ENCODE data around the gene ACOT13.
"Not testable (repeated sequence)": the region's sequence is repeated elsewhere in the genome, so short reads cannot be mapped to it uniquely, and the experiment has no call there.

Gene ACOT13

DNA sequence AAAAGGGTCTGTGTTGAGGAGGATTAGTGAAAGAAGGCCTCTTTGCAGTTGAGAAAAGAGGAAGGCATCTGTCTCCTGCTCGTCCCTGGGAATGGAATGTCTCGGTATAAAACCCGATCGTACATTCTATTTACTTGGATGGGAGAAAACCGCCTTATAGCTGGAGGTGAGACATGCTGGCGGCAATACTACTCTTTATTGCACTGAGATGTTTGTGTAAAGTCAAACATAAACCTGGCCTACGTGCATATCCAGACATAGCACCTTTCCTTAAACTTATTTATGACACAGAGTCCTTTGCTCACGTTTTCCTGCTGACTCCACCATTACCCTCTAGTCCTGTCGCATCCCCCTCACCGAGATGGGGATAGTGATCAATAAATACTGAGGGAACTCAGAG is 4.6 kb upstream of the ACOT13 start:
- no peak for DNase-seq (ENCODE audit: low read depth in 2 of 2)

DNA sequence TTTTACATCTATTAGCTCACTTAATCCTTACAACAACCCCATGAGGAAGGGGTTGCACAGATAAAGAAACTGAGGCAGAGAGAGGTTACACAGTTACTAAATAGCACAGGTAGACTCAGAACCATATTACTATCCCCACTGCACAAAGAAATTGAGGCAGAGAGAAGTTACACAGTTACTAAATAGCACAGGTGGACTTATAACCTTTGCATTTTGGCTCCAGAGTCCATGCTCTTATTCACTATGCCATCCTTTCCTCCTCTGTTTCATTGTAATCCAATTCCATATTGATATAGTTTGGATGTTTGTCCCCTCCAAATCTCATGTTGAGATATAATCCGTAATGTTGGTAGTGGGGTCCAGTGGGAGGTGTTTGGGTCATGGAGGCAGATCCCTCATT is 3.7 kb upstream of the ACOT13 start:
- DNase-seq (ENCODE audit: low read depth in 2 of 2): no peak

GRCh38 chr6:24664046-24664987 is 2.6 kb upstream of the ACOT13 start:
- no peak for DNase-seq (ENCODE audit: low read depth in 2 of 2)

DNA sequence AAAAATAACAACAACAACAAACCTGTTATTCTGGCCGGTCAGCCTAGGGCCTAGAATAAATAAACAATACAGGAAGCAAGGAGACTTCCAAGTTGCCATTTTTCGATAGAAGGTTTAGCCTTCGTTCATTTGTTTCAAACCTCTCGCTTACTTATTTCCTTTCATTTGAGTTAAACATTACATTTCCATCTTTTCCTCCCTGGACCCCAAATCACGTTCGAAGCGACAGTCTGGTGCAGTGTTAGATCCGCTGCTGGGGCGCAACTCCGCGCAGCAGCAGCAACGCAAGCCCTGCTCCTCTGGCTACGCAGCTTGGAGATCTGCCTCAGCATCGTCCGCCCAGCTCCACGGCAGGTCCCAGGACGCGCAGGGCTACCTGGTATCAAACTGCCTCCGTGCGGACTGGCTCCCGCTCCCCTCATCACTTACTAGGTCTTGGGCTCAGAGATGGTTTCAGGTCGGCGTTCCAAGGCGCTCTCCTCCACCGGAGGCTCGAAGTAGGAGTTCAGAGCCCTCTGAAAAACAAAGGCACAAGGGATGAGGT is 708 bp upstream of the ACOT13 start:
- DNase-seq (ENCODE audit: low read depth in 2 of 2): peak; percentile 35 to 36

- DNase-seq (ENCODE audit: low read depth in 2 of 2): no peak
Observed at GRCh38 chr6:24667378-24667803, 514 bp downstream of the ACOT13 start.

DNA sequence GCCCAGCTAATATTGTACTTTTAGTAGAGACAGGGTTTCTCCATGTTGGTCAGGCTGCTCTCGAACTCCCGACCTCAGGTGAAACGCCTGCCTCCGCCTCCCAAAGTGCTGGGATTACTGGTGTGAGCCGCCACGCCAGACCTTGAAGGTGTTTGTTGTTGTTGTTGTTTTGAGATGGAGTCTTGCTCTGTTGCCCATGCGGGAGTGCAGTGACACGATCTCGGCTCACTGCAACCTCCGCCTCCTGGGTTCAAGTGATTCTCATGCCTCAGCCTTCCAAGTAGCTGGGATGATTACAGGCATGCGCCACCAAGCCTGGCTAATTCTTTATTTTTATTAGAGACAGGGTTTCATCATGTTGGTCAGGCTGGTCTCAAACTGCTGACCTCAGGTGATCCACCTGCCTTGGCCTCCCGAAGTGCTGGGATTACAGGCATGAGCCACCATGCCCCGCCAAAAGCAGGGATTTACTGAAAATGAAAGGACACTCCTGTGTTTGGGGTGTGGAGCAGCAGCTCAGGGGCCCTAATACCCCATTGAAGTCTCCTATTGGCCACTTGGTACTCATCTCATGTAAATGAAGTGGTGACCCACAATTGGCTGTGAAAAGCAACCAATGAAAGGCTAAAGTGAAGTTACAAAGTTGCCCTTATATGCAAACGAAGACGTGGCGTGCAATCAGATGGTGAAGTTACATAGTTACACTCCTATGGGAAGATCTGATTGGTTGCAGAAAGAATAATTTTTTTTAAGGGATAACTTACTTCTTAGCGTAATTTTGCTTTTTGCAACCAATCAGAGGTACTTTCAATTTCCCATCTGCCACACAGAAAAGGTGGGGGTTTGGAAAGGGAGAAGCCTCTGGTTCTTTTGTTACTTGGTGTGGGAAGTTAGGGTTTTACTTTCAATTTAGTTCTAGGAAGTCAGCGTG is 1.5 kb downstream of the ACOT13 start:
- DNase-seq (ENCODE audit: low read depth in 2 of 2): not testable (repeated sequence)

DNA sequence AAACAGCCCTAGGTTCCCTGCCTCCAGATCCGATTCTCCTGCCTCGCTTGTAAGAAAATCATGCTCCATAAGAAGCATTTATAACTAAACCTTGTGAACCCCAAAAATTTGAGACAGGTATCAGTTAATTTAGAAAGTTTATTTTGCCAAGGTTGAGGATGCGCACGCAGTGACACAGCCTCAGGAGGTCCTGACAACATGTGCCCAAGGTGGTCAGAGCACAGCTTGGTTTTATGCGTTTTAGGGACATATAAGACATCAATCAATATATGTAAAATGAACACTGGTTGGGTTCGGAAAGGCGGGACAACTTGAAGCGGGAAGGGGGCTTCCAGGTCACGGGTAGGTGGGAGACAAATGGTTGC is 2.1 kb downstream of the ACOT13 start:
- DNase-seq (ENCODE audit: low read depth in 2 of 2): no peak

- not testable (repeated sequence) for DNase-seq (ENCODE audit: low read depth in 2 of 2)
Observed at GRCh38 chr6:24670492-24670891, 3.6 kb downstream of the ACOT13 start.

GRCh38 chr6:24671077-24671476 is 4.2 kb downstream of the ACOT13 start:
- DNase-seq (ENCODE audit: low read depth in 2 of 2): not testable (repeated sequence)

DNA sequence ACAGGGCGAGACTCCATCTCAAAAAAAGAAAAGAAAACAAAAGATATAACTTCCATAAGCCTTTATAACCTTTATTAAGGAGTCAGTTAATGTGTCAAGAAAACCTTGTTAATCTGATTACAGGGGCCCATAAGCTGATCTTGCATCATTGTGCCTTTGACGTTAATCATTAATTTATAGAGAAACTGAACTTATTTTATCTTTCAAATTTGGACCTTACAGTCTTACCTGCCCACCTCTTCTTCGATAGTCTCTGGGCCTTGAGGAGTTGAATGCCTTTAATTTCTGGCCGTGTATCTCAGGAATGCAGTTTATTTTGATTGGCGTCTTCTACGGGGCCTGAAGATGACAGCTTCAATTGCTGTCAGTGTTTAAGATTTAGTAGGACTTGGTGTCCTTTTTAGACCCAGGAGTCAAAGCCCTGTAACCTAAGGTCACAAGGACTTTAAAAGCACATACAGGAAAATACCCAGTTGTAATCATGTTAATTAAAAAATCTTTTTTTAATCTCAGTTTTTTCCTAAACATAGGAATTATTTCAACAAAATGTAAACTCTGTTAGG is 5.8 kb downstream of the ACOT13 start:
- no peak for DNase-seq (ENCODE audit: low read depth in 2 of 2)

DNA sequence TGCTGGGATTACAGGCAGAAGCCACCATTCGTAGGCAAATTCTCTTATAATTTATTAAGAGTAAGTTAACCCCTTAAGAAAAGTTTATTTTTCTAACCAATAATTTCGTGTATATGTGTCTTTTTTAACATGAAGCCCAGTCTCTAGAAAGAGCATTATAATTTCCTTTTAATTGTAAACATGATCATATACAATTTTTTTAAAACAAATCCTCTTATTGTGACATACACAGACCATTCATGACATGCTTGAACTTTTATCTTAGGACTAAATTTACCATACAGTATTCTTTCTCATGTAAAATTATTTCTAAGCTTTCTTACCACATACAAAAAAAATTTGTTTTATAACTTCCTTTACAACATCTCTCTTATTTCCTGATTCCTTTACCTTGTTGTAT is 6.7 kb downstream of the ACOT13 start:
- DNase-seq (ENCODE audit: low read depth in 2 of 2): no peak

DNA sequence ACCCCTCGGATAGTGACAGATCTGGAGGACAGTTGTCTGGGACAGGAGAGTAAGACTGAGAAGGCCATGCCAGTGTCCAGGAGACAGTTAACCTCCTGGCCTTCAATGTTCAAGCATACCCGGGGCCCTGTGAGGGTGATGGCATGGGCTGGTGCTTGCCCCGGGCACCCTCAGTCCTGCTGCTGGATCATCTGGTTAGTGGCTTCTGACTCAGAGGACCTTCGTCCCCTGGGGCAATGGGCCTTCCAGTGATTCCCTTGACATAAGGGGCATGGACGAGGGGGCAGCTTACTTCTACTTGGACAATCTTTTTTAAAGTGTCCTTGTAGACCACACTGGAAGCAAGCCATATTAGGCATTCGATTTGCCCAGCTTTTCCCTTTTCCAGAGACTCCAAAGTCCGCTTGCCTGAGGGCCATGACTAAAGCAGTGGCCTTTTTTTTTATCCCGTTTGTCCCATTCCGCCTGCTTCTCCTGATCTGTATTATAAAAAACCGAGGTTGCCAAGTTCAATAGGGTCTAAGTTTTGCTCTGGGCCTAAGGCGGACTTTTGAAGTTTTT is 12.0 kb downstream of the ACOT13 start:
- not testable (repeated sequence) for DNase-seq (ENCODE audit: low read depth in 2 of 2)

DNA sequence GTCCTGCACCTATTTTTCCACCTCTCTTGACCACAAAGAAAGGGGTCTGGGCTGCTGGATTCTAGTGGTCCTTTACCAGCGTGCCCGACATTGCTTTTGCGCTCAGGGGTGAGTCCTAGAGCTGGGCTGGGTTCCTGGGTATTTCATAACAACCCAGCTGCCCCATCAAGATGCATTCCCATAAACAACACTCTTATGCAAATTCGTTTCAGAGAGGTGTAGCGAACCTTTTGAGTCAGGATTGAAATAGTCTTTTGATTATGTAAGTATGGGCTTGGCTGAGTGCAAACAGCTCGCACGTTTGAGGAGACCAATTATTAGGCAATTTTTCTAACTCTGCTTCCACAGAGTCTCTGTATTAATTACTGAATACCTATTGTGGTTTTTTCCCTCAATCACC is 13.7 kb downstream of the ACOT13 start:
- no peak for DNase-seq (ENCODE audit: low read depth in 2 of 2)

- DNase-seq (ENCODE audit: low read depth in 2 of 2): no peak
Observed at GRCh38 chr6:24683297-24684296, 16.7 kb downstream of the ACOT13 start.

- no peak for DNase-seq (ENCODE audit: low read depth in 2 of 2)
Observed at GRCh38 chr6:24686408-24686807, 19.5 kb downstream of the ACOT13 start.

DNA sequence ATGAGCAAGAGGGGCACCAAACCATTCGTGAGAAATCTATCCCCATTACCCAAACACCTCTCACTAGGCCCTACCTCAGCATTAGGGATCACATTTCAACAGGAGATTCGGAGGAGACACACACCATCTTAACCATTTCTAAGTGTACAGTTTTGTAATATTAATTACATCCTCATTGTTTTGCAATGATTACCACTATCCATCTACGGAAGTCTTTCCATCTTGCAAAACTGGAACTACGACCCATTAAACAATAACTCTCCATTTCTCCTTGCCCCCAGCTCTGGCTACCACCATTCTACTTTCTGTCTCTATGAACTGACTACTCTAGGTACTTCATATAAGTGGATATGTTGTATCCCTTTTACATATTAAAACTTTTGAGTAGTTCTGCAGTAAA is 20.1 kb downstream of the ACOT13 start:
- no peak for DNase-seq (ENCODE audit: low read depth in 2 of 2)

DNA sequence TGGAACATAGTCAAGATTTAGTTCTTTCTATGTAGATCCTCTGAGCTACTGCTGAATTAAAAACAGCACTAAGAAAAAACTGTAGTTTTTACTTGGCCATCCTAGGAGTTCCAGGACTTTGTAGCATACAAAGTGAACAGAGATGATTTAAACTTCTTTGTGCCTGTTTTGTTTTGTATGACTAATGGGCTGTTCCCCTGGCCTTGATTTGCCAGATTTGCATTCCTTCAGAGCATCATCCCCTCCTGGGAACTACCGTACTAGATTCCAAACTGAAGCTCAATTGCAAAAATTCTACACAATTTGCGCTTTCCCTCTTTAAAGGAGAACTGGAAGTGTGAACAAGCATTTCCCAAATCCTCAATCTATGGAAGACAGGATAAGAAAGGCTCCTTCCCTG is 23.1 kb downstream of the ACOT13 start:
- no peak for DNase-seq (ENCODE audit: low read depth in 2 of 2)

DNA sequence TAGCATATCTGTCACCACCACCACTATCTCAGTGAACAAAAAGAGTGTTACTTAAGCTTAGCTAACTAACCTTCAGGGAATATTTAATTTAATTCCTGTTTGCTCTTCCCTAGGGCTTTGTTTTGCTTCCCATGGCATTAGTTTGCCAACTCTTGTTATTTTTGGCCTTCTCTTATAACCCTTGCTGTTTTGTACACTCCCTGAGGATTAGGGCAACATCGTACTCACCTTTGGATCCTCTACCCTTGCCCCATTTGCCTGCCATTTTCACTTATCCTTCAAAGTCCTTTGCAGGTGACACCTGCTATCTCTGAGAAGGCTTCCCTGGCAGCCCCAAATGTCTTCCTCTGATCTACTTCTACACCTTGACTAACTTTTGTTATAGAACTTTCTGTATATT is 23.7 kb downstream of the ACOT13 start:
- DNase-seq (ENCODE audit: low read depth in 2 of 2): no peak

- DNase-seq (ENCODE audit: low read depth in 2 of 2): no peak
Observed at GRCh38 chr6:24691550-24691949, 24.7 kb downstream of the ACOT13 start.

DNA sequence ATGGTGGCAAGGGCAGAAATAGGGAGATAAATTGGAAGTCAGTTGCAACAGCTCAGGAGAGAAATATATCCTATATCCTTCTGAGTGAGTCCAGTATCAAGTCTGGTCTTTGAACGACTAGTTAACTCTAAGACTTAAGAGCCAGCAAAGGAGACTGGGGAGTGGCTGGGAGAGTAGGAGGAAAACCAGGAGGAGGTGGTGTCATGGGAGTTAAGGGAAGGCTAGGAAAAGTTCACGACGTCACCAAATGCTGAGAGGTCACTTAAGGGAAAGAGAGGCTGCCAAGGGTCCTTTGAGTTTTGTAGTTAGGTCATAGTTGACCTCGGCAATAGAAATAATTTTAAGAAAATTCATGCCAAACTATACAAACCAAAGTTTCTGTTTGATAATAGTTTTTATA is 25.1 kb downstream of the ACOT13 start:
- DNase-seq (ENCODE audit: low read depth in 2 of 2): no peak

All from stimulated activated CD8-positive, alpha-beta memory T cell treated with anti-CD3 and anti-CD28 coated beads, Interleukin-15, amount 100 ng/mL, for 48 hours (primary cell).